ENCODE results near the gene OR6A2.

OR6A2 gene

GRCh38 chr11:6755303-6755952 lies 44.1 kb downstream of the OR6A2 start:
- DNase-seq: peak; percentile 33

- no peak for DNase-seq
Observed at GRCh38 chr11:6747097-6747668, 52.3 kb downstream of the OR6A2 start.

GRCh38 chr11:6746626-6747025 lies 52.9 kb downstream of the OR6A2 start:
- no peak for DNase-seq

GRCh38 chr11:6746086-6746618 lies 53.3 kb downstream of the OR6A2 start:
- DNase-seq: peak; percentile 41

GRCh38 chr11:6745465-6746015 lies 53.9 kb downstream of the OR6A2 start:
- no peak for DNase-seq

- DNase-seq: no peak
Observed at GRCh38 chr11:6745018-6745417, 54.5 kb downstream of the OR6A2 start.

GRCh38 chr11:6742260-6742659 lies 57.2 kb downstream of the OR6A2 start:
- peak; percentile 42 for DNase-seq

All from activated CD4-positive, alpha-beta T cell treated with anti-CD3 and anti-CD28 coated beads for 48 hours (primary cell).